K562 (cell line): ENCODE measurements around the gene KLK8. TPM values are rescaled to one million over a fixed set of nuclear protein-coding genes. Genes with fewer than 3 reads are reported as not detected.
A peak's percentile ranks its signal among the peaks of the same experiment; 100 is the strongest.

Source experiments
- ATAC-seq: fragments of 200-7000 bp; cut with Tn5 transposase; 3 replicates; pipeline ENCODE4 v1.9.1; 2020; ENCODE audit warnings: moderate library complexity
- BruUV-seq: library from RNA; stranded (reverse); fragments of 400-500 nt; replicated peaks from 2 replicates; lab custom pipeline; 2021; lab: Mats Ljungman, UMichigan
- CTCF ChIA-PET: fragments of 300-600 bp; formaldehyde crosslinking; extraction: SDS; loops from one replicate; lab custom pipeline; 2021; ENCODE audit warnings: low intra/inter-chr PET ratio; lab: Yijun Ruan, JAX
- POLR2A ChIA-PET: fragments of 300-600, 350-650 bp; sonication (Branson Sonifier 250); formaldehyde crosslinking; extraction: SDS; loops from one replicate; lab custom pipeline; 2021; ENCODE audit warnings: antibody characterized with exemption, inconsistent platforms; lab: Yijun Ruan, JAX
- DNase-seq, 4 experiments: peaks; one replicate each; pipeline versions ENCODE4 v3.0.0 to v3.0.0-alpha.2; 2011 to 2018; ENCODE audit warnings: low spot score in 3 of 4, mixed read lengths in 3 of 4; ENCODE audit errors: extremely low read depth in 1 of 4
- FAIRE-seq: peaks from 2 replicates; lab custom pipeline; 2011; peaks lifted over from hg19 to GRCh38; lab: Jason Lieb, UNC
- H2AFZ ChIP-seq: 2 replicates; pipeline ENCODE4 v1.6.0; 2011; ENCODE audit warnings: low read depth, low read length, control low read depth, inconsistent platforms
- H3K27ac ChIP-seq: fragments of 200-600 bp; 3 replicates; pipeline ENCODE4 v1.8.0; 2011; ENCODE audit warnings: low read depth, mild to moderate bottlenecking, control low read depth, inconsistent platforms, low read length, moderate library complexity, mixed read lengths; ENCODE audit errors: extremely low read depth
- H3K27me3 ChIP-seq, 2 experiments: fragments of 300-600 bp in 1 of 2; 2 replicates in 1 of 2; 3 replicates in 1 of 2; pipeline versions ENCODE4 v1.6.0 to v1.8.0; 2011; ENCODE audit warnings: inconsistent platforms in 2 of 2, low read length in 2 of 2, mild to moderate bottlenecking in 1 of 2, mixed read lengths in 1 of 2, moderate library complexity in 1 of 2; ENCODE audit not compliant: control insufficient read depth in 2 of 2, insufficient read depth in 2 of 2
- H3K36me3 ChIP-seq: fragments of 300-600 bp; 3 replicates; pipeline ENCODE4 v1.8.0; 2011; ENCODE audit warnings: mild to moderate bottlenecking, low read length, inconsistent platforms; ENCODE audit not compliant: control insufficient read depth, insufficient read depth
- H3K4me1 ChIP-seq, 2 experiments: fragments of 200-600 bp in 1 of 2; replicated peaks in 1 of 2; 2 replicates in 1 of 2; 3 replicates in 1 of 2; pipeline versions ENCODE4 v1.5.1 to v1.8.0; 2011; ENCODE audit warnings: inconsistent platforms in 2 of 2, low read length in 2 of 2, mild to moderate bottlenecking in 1 of 2, mixed read lengths in 1 of 2, moderate library complexity in 1 of 2; ENCODE audit not compliant: control insufficient read depth in 2 of 2, insufficient read depth in 2 of 2
- H3K4me2 ChIP-seq: 2 replicates; pipeline ENCODE4 v1.6.1; 2011; ENCODE audit warnings: low read length, control low read depth, inconsistent platforms, mixed read lengths; ENCODE audit not compliant: insufficient read depth
- H3K4me3 ChIP-seq: fragments of 200-600 bp; sonication (generic), shearing (Covaris generic); 2 replicates; pipeline ENCODE4 v1.5.1; 2016; ENCODE audit warnings: control low read depth, inconsistent platforms
- H3K79me2 ChIP-seq: fragments of 200-600 bp; 3 replicates; pipeline ENCODE4 v1.8.0; 2011; ENCODE audit warnings: low read length, inconsistent platforms; ENCODE audit not compliant: control insufficient read depth, insufficient read depth
- H3K9ac ChIP-seq, 2 experiments: 2 replicates each; pipeline versions ENCODE4 v1.6.0 to v1.6.1; 2011; ENCODE audit warnings: low read depth in 2 of 2, low read length in 2 of 2, control low read depth in 1 of 2, inconsistent platforms in 1 of 2, mild to moderate bottlenecking in 1 of 2, mixed read lengths in 1 of 2; ENCODE audit not compliant: insufficient read depth in 1 of 2
- H3K9me1 ChIP-seq: one replicate; pipeline ENCODE4 v1.6.0; 2011; ENCODE audit warnings: inconsistent platforms, mild to moderate bottlenecking, low read length, moderate library complexity; ENCODE audit not compliant: control insufficient read depth, insufficient read depth
- H3K9me3 ChIP-seq: replicated peaks from 2 replicates; pipeline ENCODE4 v1.5.1; 2011; ENCODE audit warnings: low read depth, low read length, inconsistent platforms; ENCODE audit not compliant: control insufficient read depth, insufficient read depth
- H4K20me1 ChIP-seq: replicated peaks from 2 replicates; pipeline ENCODE4 v1.6.1; 2011; ENCODE audit warnings: low read length, inconsistent platforms, mixed read lengths; ENCODE audit not compliant: control insufficient read depth, insufficient read depth
- CTCFL ChIP-seq: IDR thresholded peaks from 2 replicates; pipeline ENCODE4 v1.6.1; 2011; ENCODE audit warnings: borderline replicate concordance, low read depth, mild to moderate bottlenecking, moderate library complexity, low read length; ENCODE audit not compliant: insufficient read depth, poor library complexity, severe bottlenecking
- NR3C1 ChIP-seq: sonication (generic); formaldehyde crosslinking; IDR thresholded peaks from 2 replicates; pipeline ENCODE4 v1.8.1; 2022; ENCODE audit warnings: missing genetic modification reagents
- TAL1 ChIP-seq: fragments of 450-650 bp; IDR thresholded peaks from 2 replicates; pipeline ENCODE4 v1.6.1; 2016; ENCODE audit warnings: mild to moderate bottlenecking
- XRCC5 ChIP-seq: fragments of 200-400 bp; formaldehyde crosslinking; IDR thresholded peaks from 2 replicates; pipeline ENCODE4 v1.6.1; 2017; ENCODE audit warnings: low read depth, mild to moderate bottlenecking, low read length
- ZBTB7A ChIP-seq: IDR thresholded peaks from 2 replicates; pipeline ENCODE4 v1.6.1; 2011; ENCODE audit warnings: low read depth, mild to moderate bottlenecking, low read length, moderate library complexity, borderline replicate concordance; ENCODE audit not compliant: control insufficient read depth
- ZNF324 ChIP-seq: fragments of 250-450 bp; sonication (Bioruptor Pico); IDR thresholded peaks from 2 replicates; pipeline ENCODE4 v1.4.0; 2020; ENCODE audit warnings: mild to moderate bottlenecking
- WGBS: fragments of 100-300 bp; shearing (Covaris generic); methylation state at CpG from one replicate; pipeline ENCODE4 v1.1.6; 2016; ENCODE audit warnings: low coverage, mixed read lengths; ENCODE audit not compliant: insufficient coverage; ENCODE audit errors: missing lambda C conversion rate; 5-methylcytosine and 5-hydroxymethylcytosine counted together
- in situ Hi-C: fragments of 300-500 bp; cut with MboI; formaldehyde crosslinking; loops from 4 replicates; pipeline ENCODE4 v1.15.0; 2018; ENCODE audit warnings: inconsistent platforms, mixed read lengths
- intact Hi-C: fragments of 100-400 bp; cut with micrococcal nuclease; formaldehyde crosslinking; loops from 2 replicates; pipeline ENCODE4 v1.14.2; 2022
- polyA plus RNA-seq, 8 experiments: library from polyadenylated mRNA; depleted of rRNA in 4 of 8; stranded (reverse) in 5 of 8; unstranded in 3 of 8; fragments of >200 nt; fragmentation: Nextera tagmentation in 2 of 8; fragmentation: Illumina TruSeq in 1 of 8; extraction: Ambion mirVana in 2 of 8; extraction: Trizol in 1 of 8; gene quantifications; 2 replicates each; pipeline versions ENCODE4 v1.2.1 to v1.2.3, GENCODE V29; 2011 to 2014; ENCODE audit warnings: inconsistent platforms in 1 of 8, missing spikeins in 1 of 8
- total RNA-seq, 7 experiments: library from RNA; depleted of rRNA in 6 of 7; stranded (reverse); fragments of >200 nt in 6 of 7; fragmentation: Illumina TruSeq in 2 of 7; extraction: Trizol in 2 of 7; gene quantifications; 2 replicates each; pipeline versions ENCODE4 v1.2.1 to v1.2.3, GENCODE V29; 2011 to 2021; ENCODE audit warnings: low replicate concordance in 1 of 7

KLK8 gene
- total and polyA plus RNA-seq, 9 of the 15 experiments (the other 6 are each of a cell fraction or from before 2014, with no cell fraction given) = 0.37 to 1.7 (median 0.76) TPM

GRCh38 chr19:51020988-51021651 lies 19.7 kb upstream of the KLK8 start (continued):
- TF ChIP-seq NR3C1 (CRISPR knock-in tag) = no peak

- H4K20me1 ChIP-seq = 0 out of 2 replicates have a peak, but pooled peaks cover 8% of the 10 kb centered on the region
- H3K9me1 ChIP-seq = no peaks in the 10 kb centered on the region
- TF ChIP-seq TAL1 = no peak
- TF ChIP-seq CTCFL = no peak
- no peak for TF ChIP-seq ZNF324 (CRISPR knock-in tag)
- TF ChIP-seq ZBTB7A = 0 out of 2 replicates have a peak, but pooled peaks have one; percentile 0
- TF ChIP-seq XRCC5 = no peak
- H2AFZ ChIP-seq = no peak within 1 kb of the TSS
- FAIRE-seq (no peak), ATAC-seq (no peak), DNase-seq (no peak)
- in situ Hi-C loops = no loop called here
- H3K36me3 ChIP-seq = no peaks in the 10 kb centered on the region
- no peaks in the 10 kb centered on the region for H3K9me3 ChIP-seq
- peaks cover 13 to 44% of the 10 kb centered on the region in 2 experiments for H3K27me3 ChIP-seq
- peaks cover 4 to 28% of the 10 kb centered on the region in 2 experiments for H3K4me1 ChIP-seq
- H3K27ac ChIP-seq = no peak within 1 kb of the TSS
- intact Hi-C loops = no loop called here
- H3K9ac ChIP-seq = no peak within 1 kb of the TSS; a peak in 1 of 4 replicates
- no TSS peak for BruUV-seq
- 17% methylated on average over 4 of the region's 14 CpGs for WGBS
- CTCF ChIA-PET = interaction anchor here (4.4 kb wide), 1 partner anchor 76 kb away, joined by 35 read pairs; no protein-coding TSS in a partner anchor
- POLR2A ChIA-PET = no interaction called here
- no peak within 1 kb of the TSS for H3K4me3 ChIP-seq
- no peaks in the 10 kb centered on the region for H3K79me2 ChIP-seq
- peak within 1 kb of the TSS; percentile 7; the same call in 1 of the 2 replicates for H3K4me2 ChIP-seq
These were observed 18.1 kb upstream of the KLK8 start, which contains the start of gene KLK10 for GRCh38 chr19:51019544-51019925. Gene KLK10 (minus strand): TSS chr19:51019709. CDS start chr19:51019130, 579 bp downstream.
